Neural progenitor cell (in vitro differentiated cells): ENCODE data around the gene CD300A.

Experiments used
- EZH2 ChIP-seq: fragments of 200-600 bp; sonication (generic); IDR thresholded peaks from 2 replicates; pipeline ENCODE4 v1.6.1; 2017; ENCODE audit warnings: antibody characterized with exemption, mild to moderate bottlenecking, moderate library complexity
- EZH2phosphoT487 ChIP-seq: fragments of 200-600 bp; sonication (generic); IDR thresholded peaks from 2 replicates; pipeline ENCODE4 v1.6.1; 2017; ENCODE audit warnings: antibody characterized with exemption
- TF ChIP-seq, protein P1 (sequence below): fragments of 200-600 bp; sonication (generic); IDR thresholded peaks from 2 replicates; pipeline ENCODE4 v1.5.1; 2017; ENCODE audit warnings: antibody characterized with exemption, mild to moderate bottlenecking

DNA sequence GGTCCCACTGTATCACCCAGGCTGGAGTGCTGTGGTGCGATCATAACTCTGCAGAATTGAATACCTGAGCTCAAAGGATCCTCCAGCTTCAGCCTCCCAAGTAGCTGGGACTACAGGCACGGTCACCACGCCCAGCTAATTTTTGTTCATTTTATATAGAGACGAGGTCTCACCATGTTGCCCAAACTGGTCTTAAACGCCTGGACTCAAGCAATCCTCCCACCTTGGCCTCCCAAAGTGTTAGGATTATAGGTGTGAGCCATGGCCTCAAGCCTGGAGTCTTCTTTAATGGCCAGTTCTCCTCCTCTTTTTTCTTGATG lies 64.4 kb downstream of the CD300A start:
- TF ChIP-seq, protein P1, sequence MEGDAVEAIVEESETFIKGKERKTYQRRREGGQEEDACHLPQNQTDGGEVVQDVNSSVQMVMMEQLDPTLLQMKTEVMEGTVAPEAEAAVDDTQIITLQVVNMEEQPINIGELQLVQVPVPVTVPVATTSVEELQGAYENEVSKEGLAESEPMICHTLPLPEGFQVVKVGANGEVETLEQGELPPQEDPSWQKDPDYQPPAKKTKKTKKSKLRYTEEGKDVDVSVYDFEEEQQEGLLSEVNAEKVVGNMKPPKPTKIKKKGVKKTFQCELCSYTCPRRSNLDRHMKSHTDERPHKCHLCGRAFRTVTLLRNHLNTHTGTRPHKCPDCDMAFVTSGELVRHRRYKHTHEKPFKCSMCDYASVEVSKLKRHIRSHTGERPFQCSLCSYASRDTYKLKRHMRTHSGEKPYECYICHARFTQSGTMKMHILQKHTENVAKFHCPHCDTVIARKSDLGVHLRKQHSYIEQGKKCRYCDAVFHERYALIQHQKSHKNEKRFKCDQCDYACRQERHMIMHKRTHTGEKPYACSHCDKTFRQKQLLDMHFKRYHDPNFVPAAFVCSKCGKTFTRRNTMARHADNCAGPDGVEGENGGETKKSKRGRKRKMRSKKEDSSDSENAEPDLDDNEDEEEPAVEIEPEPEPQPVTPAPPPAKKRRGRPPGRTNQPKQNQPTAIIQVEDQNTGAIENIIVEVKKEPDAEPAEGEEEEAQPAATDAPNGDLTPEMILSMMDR = no peak
- TF ChIP-seq EZH2 (no peak), EZH2phosphoT487 (no peak)
